ENCODE results near the gene MLKL. TPM values are rescaled to one million over a fixed set of nuclear protein-coding genes. Genes with fewer than 3 reads are reported as not detected.
A peak's percentile ranks its signal among the peaks of the same experiment; 100 is the strongest.
"Not testable (repeated sequence)": the region's sequence is repeated elsewhere in the genome, so short reads cannot be mapped to it uniquely, and the experiment has no call there.

Gene MLKL
- total RNA-seq, 2 donors from 2014 or later, result 17.1 to 23.5 TPM

- H3K27me3 Mint-ChIP-seq, result peaks cover 8% of the 10 kb centered on the region in 2 donors
- peaks cover 5% of the 10 kb centered on the region for H3K9me3 Mint-ChIP-seq
- no peak overlapping the region for H3K27ac Mint-ChIP-seq
- ATAC-seq (no peak), DNase-seq (ENCODE audit: low spot score) (no peak)
- no peak overlapping the region for H3K4me3 Mint-ChIP-seq
- peaks cover 4 to 11% of the 10 kb centered on the region in 2 donors for H3K4me1 Mint-ChIP-seq (ENCODE audit: low read depth in 2 of 2)
- H3K36me3 Mint-ChIP-seq, result no peaks in the 10 kb centered on the region
These were observed 25.2 kb upstream of the MLKL start for GRCh38 chr16:74725651-74726455.

GRCh38 chr16:74724820-74725549 lies 24.3 kb upstream of the MLKL start:
- Mint-ChIP-seq H3K36me3 (no peaks in the 10 kb centered on the region), H3K27me3 (peaks cover 8 to 10% of the 10 kb centered on the region in 2 donors), H3K9me3 (peaks cover 5% of the 10 kb centered on the region), H3K27ac (no peak overlapping the region), H3K4me3 (no peak overlapping the region), H3K4me1 (ENCODE audit: low read depth in 2 of 2) (peaks cover 0 to 6% of the 10 kb centered on the region in 2 donors)
- DNase-seq (ENCODE audit: low spot score) (no peak), ATAC-seq (peak in 1 of 2 donors; percentile 15)

GRCh38 chr16:74723256-74723655 lies 22.6 kb upstream of the MLKL start:
- H3K36me3 Mint-ChIP-seq, result no peaks in the 10 kb centered on the region
- ATAC-seq (no peak), DNase-seq (ENCODE audit: low spot score) (no peak)
- H3K4me1 Mint-ChIP-seq (ENCODE audit: low read depth in 2 of 2), result peaks cover 0 to 5% of the 10 kb centered on the region in 2 donors
- H3K9me3 Mint-ChIP-seq, result peaks cover 5% of the 10 kb centered on the region
- H3K4me3 Mint-ChIP-seq, result no peak overlapping the region
- H3K27ac Mint-ChIP-seq, result no peak overlapping the region
- H3K27me3 Mint-ChIP-seq, result peaks cover 8 to 10% of the 10 kb centered on the region in 2 donors

- not testable (repeated sequence) for H3K27me3 Mint-ChIP-seq; DNase-seq (ENCODE audit: low spot score); ATAC-seq
These were observed 21.5 kb upstream of the MLKL start for GRCh38 chr16:74722156-74722555.

GRCh38 chr16:74721716-74722115 lies 21.1 kb upstream of the MLKL start:
- ATAC-seq (no peak), DNase-seq (ENCODE audit: low spot score) (no peak)
- peaks cover 8 to 12% of the 10 kb centered on the region in 2 donors for H3K27me3 Mint-ChIP-seq
- H3K4me1 Mint-ChIP-seq (ENCODE audit: low read depth in 2 of 2), result peaks cover 0 to 5% of the 10 kb centered on the region in 2 donors
- no peaks in the 10 kb centered on the region for H3K36me3 Mint-ChIP-seq
- H3K4me3 Mint-ChIP-seq, result no peak overlapping the region
- no peak overlapping the region for H3K27ac Mint-ChIP-seq
- peaks cover 3% of the 10 kb centered on the region for H3K9me3 Mint-ChIP-seq

More at GRCh38 chr16:74722156-74722555, 21.5 kb upstream of the MLKL start:
- H3K9me3 Mint-ChIP-seq; H3K4me1 Mint-ChIP-seq (ENCODE audit: low read depth in 2 of 2); H3K4me3 Mint-ChIP-seq; H3K36me3 Mint-ChIP-seq; H3K27ac Mint-ChIP-seq: not testable (repeated sequence)

GRCh38 chr16:74720579-74720978 lies 19.9 kb upstream of the MLKL start:
- peaks cover 8 to 12% of the 10 kb centered on the region in 2 donors for H3K27me3 Mint-ChIP-seq
- no peak overlapping the region for H3K4me3 Mint-ChIP-seq
- ATAC-seq (no peak), DNase-seq (ENCODE audit: low spot score) (no peak)
- no peaks in the 10 kb centered on the region for H3K9me3 Mint-ChIP-seq
- no peak overlapping the region for H3K27ac Mint-ChIP-seq
- H3K4me1 Mint-ChIP-seq (ENCODE audit: low read depth in 2 of 2), result peaks cover 0 to 5% of the 10 kb centered on the region in 2 donors
- no peaks in the 10 kb centered on the region for H3K36me3 Mint-ChIP-seq

GRCh38 chr16:74718741-74719610 lies 18.3 kb upstream of the MLKL start:
- H3K27ac Mint-ChIP-seq, result no peak overlapping the region
- H3K4me3 Mint-ChIP-seq, result no peak overlapping the region
- peak in 1 of 2 donors; percentile 22 for ATAC-seq
- DNase-seq (ENCODE audit: low spot score), result no peak
- H3K9me3 Mint-ChIP-seq, result no peaks in the 10 kb centered on the region
- H3K36me3 Mint-ChIP-seq, result no peaks in the 10 kb centered on the region
- peaks cover 0 to 5% of the 10 kb centered on the region in 2 donors for H3K4me1 Mint-ChIP-seq (ENCODE audit: low read depth in 2 of 2)
- H3K27me3 Mint-ChIP-seq, result peaks cover 8% of the 10 kb centered on the region in 2 donors

GRCh38 chr16:74718140-74718539 lies 17.5 kb upstream of the MLKL start:
- Mint-ChIP-seq H3K4me1 (ENCODE audit: low read depth in 2 of 2) (peaks cover 0 to 2% of the 10 kb centered on the region in 2 donors), H3K27ac (no peak overlapping the region), H3K36me3 (no peaks in the 10 kb centered on the region), H3K9me3 (no peaks in the 10 kb centered on the region), H3K27me3 (peaks cover 4 to 5% of the 10 kb centered on the region in 2 donors), H3K4me3 (no peak overlapping the region)
- ATAC-seq (no peak), DNase-seq (ENCODE audit: low spot score) (no peak)

GRCh38 chr16:74717367-74717766 lies 16.7 kb upstream of the MLKL start:
- ATAC-seq (no peak), DNase-seq (ENCODE audit: low spot score) (no peak)
- no peaks in the 10 kb centered on the region for H3K36me3 Mint-ChIP-seq
- H3K27me3 Mint-ChIP-seq, result peaks cover 0 to 4% of the 10 kb centered on the region in 2 donors
- peaks cover 0 to 2% of the 10 kb centered on the region in 2 donors for H3K4me1 Mint-ChIP-seq (ENCODE audit: low read depth in 2 of 2)
- H3K27ac Mint-ChIP-seq, result no peak overlapping the region
- no peak overlapping the region for H3K4me3 Mint-ChIP-seq
- H3K9me3 Mint-ChIP-seq, result no peaks in the 10 kb centered on the region

- ATAC-seq (no peak), DNase-seq (ENCODE audit: low spot score) (no peak)
- no peak overlapping the region for H3K4me3 Mint-ChIP-seq
- no peak overlapping the region for H3K27ac Mint-ChIP-seq
- H3K4me1 Mint-ChIP-seq (ENCODE audit: low read depth in 2 of 2), result peaks cover 0 to 2% of the 10 kb centered on the region in 2 donors
- H3K36me3 Mint-ChIP-seq, result no peaks in the 10 kb centered on the region
- no peaks in the 10 kb centered on the region for H3K9me3 Mint-ChIP-seq
- peaks cover 0 to 4% of the 10 kb centered on the region in 2 donors for H3K27me3 Mint-ChIP-seq
These were observed 15.7 kb upstream of the MLKL start for GRCh38 chr16:74716355-74716754.

- no peak for ATAC-seq
- Mint-ChIP-seq H3K27ac (no peak overlapping the region), H3K4me1 (ENCODE audit: low read depth in 2 of 2) (peaks cover 5 to 7% of the 10 kb centered on the region in 2 donors), H3K4me3 (no peak overlapping the region), H3K27me3 (peaks cover 0 to 2% of the 10 kb centered on the region in 2 donors), H3K9me3 (no peaks in the 10 kb centered on the region), H3K36me3 (no peaks in the 10 kb centered on the region)
- no peak for DNase-seq (ENCODE audit: low spot score)
These were observed 13.2 kb upstream of the MLKL start for GRCh38 chr16:74713876-74714275.

- no peak overlapping the region for H3K27ac Mint-ChIP-seq
- peaks cover 5 to 7% of the 10 kb centered on the region in 2 donors for H3K4me1 Mint-ChIP-seq (ENCODE audit: low read depth in 2 of 2)
- H3K36me3 Mint-ChIP-seq, result no peaks in the 10 kb centered on the region
- no peak overlapping the region for H3K4me3 Mint-ChIP-seq
- no peaks in the 10 kb centered on the region for H3K9me3 Mint-ChIP-seq
- ATAC-seq (peak; percentile 11 to 29), DNase-seq (ENCODE audit: low spot score) (no peak)
- peaks cover 0 to 2% of the 10 kb centered on the region in 2 donors for H3K27me3 Mint-ChIP-seq
These were observed 12.7 kb upstream of the MLKL start for GRCh38 chr16:74713325-74713724.

GRCh38 chr16:74711938-74712337 lies 11.3 kb upstream of the MLKL start:
- no peaks in the 10 kb centered on the region for H3K9me3 Mint-ChIP-seq
- no peak overlapping the region for H3K27ac Mint-ChIP-seq
- no peak overlapping the region for H3K4me3 Mint-ChIP-seq
- no peaks in the 10 kb centered on the region for H3K36me3 Mint-ChIP-seq
- ATAC-seq (no peak), DNase-seq (ENCODE audit: low spot score) (no peak)
- peaks cover 5 to 7% of the 10 kb centered on the region in 2 donors for H3K4me1 Mint-ChIP-seq (ENCODE audit: low read depth in 2 of 2)
- H3K27me3 Mint-ChIP-seq, result peaks cover 0 to under 1% of the 10 kb centered on the region in 2 donors

Data from natural killer cell treated with Interleukin-12 subunit alpha and Interleukin-12 subunit beta and Interleukin-15 and Interleukin-18, amount 100 ng/mL, for 72 hours (primary cell).